ENCODE results near the gene ALAS2.

Gene ALAS2

GRCh38 chrX:55026143-55026542, 4.6 kb downstream of the ALAS2 start:
- H3K36me3 Mint-ChIP-seq: peaks cover 3% of the 10 kb centered on the region
- H3K4me3 Mint-ChIP-seq: no peak overlapping the region
- no peak overlapping the region for H3K27ac Mint-ChIP-seq
- H3K4me1 Mint-ChIP-seq (ENCODE audit: low read depth): peaks cover 4% of the 10 kb centered on the region
- no peaks in the 10 kb centered on the region for H3K9me3 Mint-ChIP-seq (ENCODE audit: low read depth)
- no peaks in the 10 kb centered on the region for H3K27me3 Mint-ChIP-seq

DNA sequence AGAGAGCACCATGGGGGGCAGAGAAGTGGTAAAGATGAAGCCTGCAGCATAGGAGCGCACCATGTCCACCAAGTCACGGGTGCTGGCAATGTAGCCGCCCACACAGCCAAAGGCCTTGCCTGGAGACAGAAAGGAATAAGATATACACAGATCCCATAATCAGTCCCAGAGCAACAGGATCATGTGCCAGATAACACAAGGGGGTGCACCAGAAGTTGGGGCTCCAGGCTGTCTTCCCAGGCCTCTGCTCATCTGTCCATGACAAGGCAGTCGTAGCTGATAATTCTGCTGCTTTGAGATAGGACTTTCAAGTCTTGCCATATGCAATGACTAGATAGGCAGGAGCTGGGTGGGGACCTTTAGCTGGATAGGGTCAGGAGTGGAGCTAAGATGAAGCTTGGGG, 15.9 kb downstream of the ALAS2 start:
- Mint-ChIP-seq H3K4me3 (no peak overlapping the region), H3K27ac (no peak overlapping the region), H3K4me1 (ENCODE audit: low read depth) (peaks cover 3% of the 10 kb centered on the region), H3K27me3 (no peaks in the 10 kb centered on the region), H3K36me3 (no peaks in the 10 kb centered on the region), H3K9me3 (ENCODE audit: low read depth) (no peaks in the 10 kb centered on the region)

- Mint-ChIP-seq H3K9me3 (ENCODE audit: low read depth) (no peaks in the 10 kb centered on the region), H3K4me1 (ENCODE audit: low read depth) (peaks cover 13% of the 10 kb centered on the region), H3K27ac (no peak overlapping the region), H3K36me3 (peaks cover 2% of the 10 kb centered on the region), H3K27me3 (no peaks in the 10 kb centered on the region), H3K4me3 (no peak overlapping the region)
Measured at GRCh38 chrX:55011294-55011693, 19.5 kb downstream of the ALAS2 start.

- peaks cover 21% of the 10 kb centered on the region for H3K4me1 Mint-ChIP-seq (ENCODE audit: low read depth)
- no peak overlapping the region for H3K4me3 Mint-ChIP-seq
- H3K27ac Mint-ChIP-seq: peak overlapping the region; percentile 28
- no peaks in the 10 kb centered on the region for H3K9me3 Mint-ChIP-seq (ENCODE audit: low read depth)
- H3K36me3 Mint-ChIP-seq: peaks cover 7% of the 10 kb centered on the region
- no peaks in the 10 kb centered on the region for H3K27me3 Mint-ChIP-seq
Measured at GRCh38 chrX:55008571-55009358, 22.0 kb downstream of the ALAS2 start.

DNA sequence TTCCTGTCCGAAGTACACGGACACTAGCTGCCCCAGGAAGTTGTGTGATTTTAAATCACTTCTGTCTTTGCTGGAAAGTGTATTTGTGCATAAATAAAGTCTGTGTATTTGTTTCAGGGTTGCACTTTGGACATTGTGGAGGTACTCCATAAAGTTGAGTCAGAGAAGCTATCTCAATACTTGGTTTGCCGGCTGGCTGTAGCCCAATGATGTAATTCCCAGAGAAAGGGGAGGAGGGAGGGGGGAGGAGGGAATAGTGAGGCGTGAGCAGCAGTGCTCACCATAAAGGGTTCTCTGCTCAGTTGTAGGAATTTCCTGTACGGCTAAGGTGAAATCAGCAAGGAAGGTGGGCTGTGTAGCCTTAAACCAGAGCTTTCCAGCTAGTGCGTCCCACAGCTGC, 23.1 kb downstream of the ALAS2 start:
- Mint-ChIP-seq H3K9me3 (ENCODE audit: low read depth) (no peaks in the 10 kb centered on the region), H3K4me3 (no peak overlapping the region), H3K27me3 (no peaks in the 10 kb centered on the region), H3K4me1 (ENCODE audit: low read depth) (peaks cover 25% of the 10 kb centered on the region), H3K36me3 (peaks cover 10% of the 10 kb centered on the region), H3K27ac (no peak overlapping the region)

GRCh38 chrX:55006827-55007621, 23.8 kb downstream of the ALAS2 start:
- Mint-ChIP-seq H3K4me3 (no peak overlapping the region), H3K27me3 (no peaks in the 10 kb centered on the region), H3K4me1 (ENCODE audit: low read depth) (peaks cover 29% of the 10 kb centered on the region), H3K9me3 (ENCODE audit: low read depth) (no peaks in the 10 kb centered on the region), H3K27ac (no peak overlapping the region), H3K36me3 (peaks cover 10% of the 10 kb centered on the region)

GRCh38 chrX:55005256-55005655, 25.5 kb downstream of the ALAS2 start:
- no peaks in the 10 kb centered on the region for H3K9me3 Mint-ChIP-seq (ENCODE audit: low read depth)
- H3K27me3 Mint-ChIP-seq: no peaks in the 10 kb centered on the region
- no peak overlapping the region for H3K27ac Mint-ChIP-seq
- H3K4me1 Mint-ChIP-seq (ENCODE audit: low read depth): peaks cover 39% of the 10 kb centered on the region
- no peak overlapping the region for H3K4me3 Mint-ChIP-seq
- H3K36me3 Mint-ChIP-seq: peaks cover 10% of the 10 kb centered on the region

- Mint-ChIP-seq H3K27ac (no peak overlapping the region), H3K4me3 (no peak overlapping the region), H3K9me3 (ENCODE audit: low read depth) (no peaks in the 10 kb centered on the region), H3K36me3 (peaks cover 10% of the 10 kb centered on the region), H3K27me3 (no peaks in the 10 kb centered on the region), H3K4me1 (ENCODE audit: low read depth) (peaks cover 36% of the 10 kb centered on the region)
Measured at GRCh38 chrX:55004231-55004630, 26.5 kb downstream of the ALAS2 start.

GRCh38 chrX:54999717-55000598, 30.8 kb downstream of the ALAS2 start, which contains the start of gene APEX2:
APEX2 (plus strand) TSS chrX:55000363; CDS start chrX:55000423, 60 bp downstream.
- peak within 1 kb of the TSS; percentile 96 for H3K4me3 Mint-ChIP-seq

DNA sequence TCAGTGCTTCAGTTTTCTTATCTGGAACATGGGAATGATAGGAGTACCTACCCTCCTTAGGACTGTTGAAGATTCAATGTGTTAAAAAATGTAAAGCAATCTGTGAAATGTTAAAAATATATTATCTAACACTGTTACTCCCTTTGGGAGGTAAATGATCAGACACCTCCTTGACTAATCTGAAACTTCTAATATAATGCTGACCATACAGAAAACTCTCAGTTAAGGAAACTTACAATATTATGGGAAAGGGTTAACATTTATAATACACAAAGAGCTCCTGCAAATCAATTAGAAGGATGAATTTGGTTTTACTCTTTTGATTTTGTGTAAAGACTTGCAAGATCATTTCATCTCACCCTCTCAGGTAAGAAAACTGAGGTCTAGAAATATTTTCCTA, 35.2 kb downstream of the ALAS2 start:
- H3K9me3 Mint-ChIP-seq (ENCODE audit: low read depth): no peaks in the 10 kb centered on the region
- H3K4me1 Mint-ChIP-seq (ENCODE audit: low read depth): peaks cover 5% of the 10 kb centered on the region
- no peak overlapping the region for H3K27ac Mint-ChIP-seq
- no peaks in the 10 kb centered on the region for H3K36me3 Mint-ChIP-seq
- no peaks in the 10 kb centered on the region for H3K27me3 Mint-ChIP-seq
- no peak overlapping the region for H3K4me3 Mint-ChIP-seq

More at GRCh38 chrX:54999717-55000598, 30.8 kb downstream of the ALAS2 start, which contains the start of gene APEX2:
- H3K36me3 Mint-ChIP-seq: peaks cover 3% of the 10 kb centered on the region
- H3K27me3 Mint-ChIP-seq: no peaks in the 10 kb centered on the region
- H3K4me1 Mint-ChIP-seq (ENCODE audit: low read depth): peaks cover 26% of the 10 kb centered on the region
- H3K27ac Mint-ChIP-seq: peak within 1 kb of the TSS; percentile 89
- no peaks in the 10 kb centered on the region for H3K9me3 Mint-ChIP-seq (ENCODE audit: low read depth)

GRCh38 chrX:54994668-54995351, 36.0 kb downstream of the ALAS2 start:
- Mint-ChIP-seq H3K27me3 (no peaks in the 10 kb centered on the region), H3K9me3 (ENCODE audit: low read depth) (no peaks in the 10 kb centered on the region), H3K27ac (no peak overlapping the region), H3K4me3 (no peak overlapping the region), H3K4me1 (ENCODE audit: low read depth) (peaks cover 5% of the 10 kb centered on the region), H3K36me3 (no peaks in the 10 kb centered on the region)

DNA sequence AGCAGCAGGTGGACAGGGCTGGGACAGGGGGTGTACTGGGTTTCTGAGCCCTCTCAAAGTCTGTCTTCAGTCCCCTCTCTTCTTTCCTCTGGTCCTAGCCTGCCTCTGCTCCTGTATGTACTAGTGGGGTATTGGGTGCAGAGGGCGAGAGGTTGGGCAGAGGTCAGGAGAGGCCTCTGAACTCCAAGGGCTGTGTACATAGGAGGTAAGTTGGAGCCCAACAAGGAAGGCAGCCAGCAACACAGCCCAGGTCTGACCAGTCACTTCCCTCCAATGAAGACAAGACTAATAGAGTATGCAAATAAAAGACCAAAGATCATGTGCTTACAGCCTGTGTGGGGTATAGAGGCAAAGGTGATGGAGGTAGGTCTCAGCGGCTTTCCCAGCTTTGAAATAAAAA, 36.7 kb downstream of the ALAS2 start, which contains the start of gene PFKFB1:
PFKFB1 (minus strand) TSS at position 90 of the 400 bp plus-strand sequence. CDS start 181 bp downstream, outside the sequence.
- Mint-ChIP-seq H3K4me1 (ENCODE audit: low read depth) (peaks cover under 1% of the 10 kb centered on the region), H3K36me3 (no peaks in the 10 kb centered on the region), H3K9me3 (ENCODE audit: low read depth) (no peaks in the 10 kb centered on the region), H3K27me3 (no peaks in the 10 kb centered on the region), H3K4me3 (no peak within 1 kb of the TSS), H3K27ac (no peak within 1 kb of the TSS)

- Mint-ChIP-seq H3K9me3 (ENCODE audit: low read depth) (no peaks in the 10 kb centered on the region), H3K27me3 (no peaks in the 10 kb centered on the region), H3K36me3 (no peaks in the 10 kb centered on the region), H3K27ac (no peak overlapping the region), H3K4me3 (no peak overlapping the region), H3K4me1 (ENCODE audit: low read depth) (no peaks in the 10 kb centered on the region)
Measured at GRCh38 chrX:54992911-54993622, 37.7 kb downstream of the ALAS2 start.
